ENCODE data around the gene KIAA1958. TPM values are rescaled to one million over a fixed set of nuclear protein-coding genes. Genes with fewer than 3 reads are reported as not detected.

KIAA1958 gene
- total and polyA plus RNA-seq, 5 donors from 2014 or later = 0.41 to 3.1 (median 1.3) TPM

DNA sequence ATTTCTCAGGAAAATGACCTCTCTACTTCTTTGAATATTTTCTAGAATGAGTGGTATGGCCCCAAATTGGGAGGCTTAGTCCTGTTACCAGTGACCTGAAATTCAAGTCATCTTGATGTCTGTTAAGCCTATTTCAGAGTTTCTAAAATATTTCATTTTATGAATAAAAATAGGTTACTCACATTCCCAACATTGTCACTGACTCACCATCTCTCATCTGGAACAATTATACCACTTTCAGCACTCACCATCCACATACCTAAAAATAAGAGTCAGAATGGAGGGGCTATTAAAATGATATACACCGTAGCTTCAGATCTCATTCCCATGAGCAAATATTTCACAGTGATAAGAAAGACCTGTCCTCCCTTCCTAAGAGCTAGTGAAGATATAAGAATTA, 71.8 kb downstream of the KIAA1958 start:
- no peaks in the 10 kb centered on the region for H3K27me3 Mint-ChIP-seq
- H3K4me3 ChIP-seq (ENCODE audit: low read depth, low read length) = no peak overlapping the region
- ATAC-seq (ENCODE audit: low read depth in 2 of 2) = no peak

DNA sequence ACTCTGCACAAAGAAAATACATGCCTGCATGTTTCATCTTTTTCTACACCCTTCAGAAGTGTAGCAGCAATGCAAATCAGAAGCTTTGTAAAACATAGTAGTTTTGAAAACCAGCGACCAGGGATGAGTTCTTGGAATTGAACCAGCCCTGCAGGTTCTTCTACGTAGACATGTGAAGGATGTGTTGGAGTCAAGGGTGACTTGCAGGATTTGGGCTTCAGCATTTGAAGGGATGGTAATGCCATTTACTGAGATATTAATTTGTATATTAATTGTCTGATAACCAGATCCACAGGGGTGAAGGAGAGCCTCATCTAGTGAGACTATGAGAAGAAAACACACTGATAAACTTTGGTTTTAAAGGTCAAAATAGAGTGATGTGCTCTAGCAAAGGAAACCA, 72.4 kb downstream of the KIAA1958 start:
- H3K27me3 ChIP-seq (ENCODE audit: control insufficient read depth, insufficient read depth, low read length) = no peaks in the 10 kb centered on the region
- Mint-ChIP-seq H3K36me3 (no peaks in the 10 kb centered on the region), H3K27ac (no peak overlapping the region), H3K27me3 (no peaks in the 10 kb centered on the region), H3K4me1 (peaks cover 0 to 11% (median 1%) of the 10 kb centered on the region in 4 donors), H3K9me3 (no peaks in the 10 kb centered on the region), H3K4me3 (no peak overlapping the region)
- no peaks in the 10 kb centered on the region for H3K9me3 ChIP-seq (ENCODE audit: control insufficient read depth in 2 of 2, low read length in 2 of 2)
- DNase-seq = no peak
- H3K27ac ChIP-seq (ENCODE audit: insufficient read depth, low read length, poor library complexity, severe bottlenecking) = no peak overlapping the region
- H3K36me3 ChIP-seq (ENCODE audit: control insufficient read depth, insufficient read depth, low read length) = no peaks in the 10 kb centered on the region
- no peaks in the 10 kb centered on the region for H3K4me1 ChIP-seq (ENCODE audit: control insufficient read depth, insufficient read depth, low read length, poor library complexity, severe bottlenecking)
- no peak for ATAC-seq (ENCODE audit: low read depth in 2 of 2)
- H3K4me3 ChIP-seq (ENCODE audit: low read depth, low read length) = no peak overlapping the region

More for the DNA sequence above, 71.8 kb downstream of the KIAA1958 start:
- Mint-ChIP-seq H3K4me1 (peaks cover 0 to 11% (median 1%) of the 10 kb centered on the region in 4 donors), H3K9me3 (no peaks in the 10 kb centered on the region), H3K36me3 (no peaks in the 10 kb centered on the region), H3K27ac (no peak overlapping the region), H3K4me3 (no peak overlapping the region)
- Histone ChIP-seq H3K4me1 (ENCODE audit: control insufficient read depth, insufficient read depth, low read length, poor library complexity, severe bottlenecking) (no peaks in the 10 kb centered on the region), H3K9me3 (ENCODE audit: control insufficient read depth in 2 of 2, low read length in 2 of 2) (no peaks in the 10 kb centered on the region), H3K27ac (ENCODE audit: insufficient read depth, low read length, poor library complexity, severe bottlenecking) (no peak overlapping the region), H3K36me3 (ENCODE audit: control insufficient read depth, insufficient read depth, low read length) (no peaks in the 10 kb centered on the region), H3K27me3 (ENCODE audit: control insufficient read depth, insufficient read depth, low read length) (no peaks in the 10 kb centered on the region)
- no peak for DNase-seq

DNA sequence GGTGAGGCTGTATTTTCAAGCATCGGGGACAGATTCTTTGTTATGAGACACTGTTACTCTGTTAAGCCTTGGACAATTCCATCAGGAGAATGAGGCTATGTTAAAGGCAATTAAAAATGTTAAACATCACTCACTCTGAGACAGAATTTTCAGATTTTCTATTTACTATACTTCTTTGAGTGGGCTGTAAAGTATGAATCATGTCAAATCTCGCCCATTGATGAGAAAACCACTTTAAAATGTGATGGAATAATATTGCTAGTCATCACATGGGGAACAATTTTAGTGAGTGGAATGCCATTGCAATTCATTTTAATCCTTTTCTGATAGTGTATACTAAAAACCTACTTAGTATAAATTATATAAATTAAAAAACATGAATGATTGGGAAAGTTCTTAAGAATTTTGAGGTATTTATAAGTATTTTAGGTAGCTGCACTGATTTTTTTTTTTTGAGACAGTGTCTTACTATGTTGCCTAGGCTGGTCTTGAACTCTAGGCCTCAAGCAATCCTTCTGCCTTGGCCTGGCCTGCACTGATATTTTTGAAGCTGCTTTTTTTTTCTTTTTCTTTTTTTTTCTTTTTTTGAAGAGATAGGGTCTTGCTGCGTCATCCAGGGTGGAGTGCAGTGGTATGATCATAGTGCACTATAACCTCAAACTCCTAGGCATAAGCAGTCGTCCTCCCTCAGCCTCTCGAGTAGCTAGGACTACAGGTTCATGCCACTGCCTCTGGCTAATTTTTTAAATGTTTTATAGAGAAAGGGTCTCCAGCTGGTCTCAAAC, 73.2 kb downstream of the KIAA1958 start:
- H3K36me3 Mint-ChIP-seq = no peaks in the 10 kb centered on the region
- H3K36me3 ChIP-seq (ENCODE audit: control insufficient read depth, insufficient read depth, low read length) = no peaks in the 10 kb centered on the region
- no peak overlapping the region for H3K4me3 ChIP-seq (ENCODE audit: low read depth, low read length)
- DNase-seq (no peak), ATAC-seq (ENCODE audit: low read depth in 2 of 2) (no peak)
- no peaks in the 10 kb centered on the region for H3K27me3 Mint-ChIP-seq
- H3K9me3 ChIP-seq (ENCODE audit: control insufficient read depth in 2 of 2, low read length in 2 of 2) = no peaks in the 10 kb centered on the region
- peaks cover 0 to 11% (median 1%) of the 10 kb centered on the region in 4 donors for H3K4me1 Mint-ChIP-seq
- H3K27me3 ChIP-seq (ENCODE audit: control insufficient read depth, insufficient read depth, low read length) = no peaks in the 10 kb centered on the region
- no peak overlapping the region for H3K27ac Mint-ChIP-seq
- no peak overlapping the region for H3K27ac ChIP-seq (ENCODE audit: insufficient read depth, low read length, poor library complexity, severe bottlenecking)
- H3K9me3 Mint-ChIP-seq = no peaks in the 10 kb centered on the region
- no peaks in the 10 kb centered on the region for H3K4me1 ChIP-seq (ENCODE audit: control insufficient read depth, insufficient read depth, low read length, poor library complexity, severe bottlenecking)
- H3K4me3 Mint-ChIP-seq = no peak overlapping the region

DNA sequence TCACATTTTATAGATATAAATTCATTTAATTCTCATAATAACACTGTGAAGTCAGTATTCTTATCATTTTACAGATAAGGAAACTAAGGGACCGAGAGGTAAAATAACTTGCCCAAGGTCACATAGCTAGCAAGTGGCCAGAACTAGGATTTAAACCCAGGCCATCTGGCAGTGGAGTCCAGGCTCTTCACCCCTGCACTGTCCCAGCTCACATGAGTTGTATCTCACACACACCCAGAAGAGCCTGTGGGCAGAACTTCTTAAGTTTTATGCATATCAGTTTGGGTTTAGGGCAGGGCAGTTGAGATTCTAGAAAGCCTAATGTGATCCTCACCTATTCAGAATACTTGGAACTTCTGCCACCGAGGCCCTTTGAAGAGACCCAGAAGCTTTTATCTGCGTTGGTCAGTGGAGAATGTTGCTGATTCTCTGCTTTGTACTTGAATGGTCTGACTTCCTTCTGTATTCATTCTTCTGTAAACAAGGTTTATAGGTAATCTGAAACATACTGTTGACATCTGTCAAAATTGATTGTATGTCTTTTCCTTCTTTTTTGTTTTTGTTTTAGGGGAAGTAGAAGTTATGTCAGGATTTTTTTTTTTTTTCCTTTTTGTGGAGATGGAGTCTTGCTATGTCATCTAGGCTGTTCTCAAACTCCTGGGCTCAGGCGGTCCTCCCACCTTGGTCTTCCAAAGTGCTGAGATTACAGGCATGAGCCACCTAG, 75.8 kb downstream of the KIAA1958 start:
- no peaks in the 10 kb centered on the region for H3K9me3 Mint-ChIP-seq
- no peak overlapping the region for H3K4me3 Mint-ChIP-seq
- no peaks in the 10 kb centered on the region for H3K27me3 Mint-ChIP-seq
- Histone ChIP-seq H3K27me3 (ENCODE audit: control insufficient read depth, insufficient read depth, low read length) (no peaks in the 10 kb centered on the region), H3K36me3 (ENCODE audit: control insufficient read depth, insufficient read depth, low read length) (no peaks in the 10 kb centered on the region), H3K4me1 (ENCODE audit: control insufficient read depth, insufficient read depth, low read length, poor library complexity, severe bottlenecking) (no peaks in the 10 kb centered on the region), H3K9me3 (ENCODE audit: control insufficient read depth in 2 of 2, low read length in 2 of 2) (no peaks in the 10 kb centered on the region), H3K4me3 (ENCODE audit: low read depth, low read length) (no peak overlapping the region), H3K27ac (ENCODE audit: insufficient read depth, low read length, poor library complexity, severe bottlenecking) (no peak overlapping the region)
- no peak overlapping the region for H3K27ac Mint-ChIP-seq
- no peak for ATAC-seq (ENCODE audit: low read depth in 2 of 2)
- H3K36me3 Mint-ChIP-seq = no peaks in the 10 kb centered on the region
- DNase-seq = no peak
- peaks cover 0 to 2% (median 0%) of the 10 kb centered on the region in 4 donors for H3K4me1 Mint-ChIP-seq

DNA sequence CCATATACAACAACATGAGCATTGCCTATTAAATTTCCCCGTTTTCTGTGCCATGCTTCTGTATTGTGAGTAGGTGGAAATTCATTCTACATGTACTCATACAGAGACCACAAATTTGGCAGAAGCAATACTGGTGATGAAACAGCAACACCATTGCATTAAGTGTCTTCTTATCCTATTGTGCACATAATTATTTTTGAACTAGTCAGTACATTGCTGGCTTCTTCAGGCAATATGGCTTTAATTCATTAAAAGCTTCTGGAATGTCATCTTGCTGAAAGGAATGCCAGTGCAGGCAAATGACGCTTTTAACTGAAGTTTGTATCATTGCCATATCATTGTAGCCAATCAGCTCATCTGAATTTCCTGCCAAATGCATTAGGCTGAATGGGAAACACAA, 82.6 kb downstream of the KIAA1958 start:
- ATAC-seq (ENCODE audit: low read depth in 2 of 2) = no peak
- DNase-seq = no peak
- Histone ChIP-seq H3K36me3 (ENCODE audit: control insufficient read depth, insufficient read depth, low read length) (no peaks in the 10 kb centered on the region), H3K4me1 (ENCODE audit: control insufficient read depth, insufficient read depth, low read length, poor library complexity, severe bottlenecking) (no peaks in the 10 kb centered on the region), H3K27ac (ENCODE audit: insufficient read depth, low read length, poor library complexity, severe bottlenecking) (no peak overlapping the region), H3K9me3 (ENCODE audit: control insufficient read depth in 2 of 2, low read length in 2 of 2) (no peaks in the 10 kb centered on the region), H3K27me3 (ENCODE audit: control insufficient read depth, insufficient read depth, low read length) (no peaks in the 10 kb centered on the region), H3K4me3 (ENCODE audit: low read depth, low read length) (no peak overlapping the region)
- Mint-ChIP-seq H3K27me3 (no peaks in the 10 kb centered on the region), H3K4me1 (peaks cover 0 to 6% (median 0%) of the 10 kb centered on the region in 4 donors), H3K36me3 (peaks cover 5% of the 10 kb centered on the region), H3K4me3 (no peak overlapping the region), H3K27ac (no peak overlapping the region), H3K9me3 (no peaks in the 10 kb centered on the region)

DNA sequence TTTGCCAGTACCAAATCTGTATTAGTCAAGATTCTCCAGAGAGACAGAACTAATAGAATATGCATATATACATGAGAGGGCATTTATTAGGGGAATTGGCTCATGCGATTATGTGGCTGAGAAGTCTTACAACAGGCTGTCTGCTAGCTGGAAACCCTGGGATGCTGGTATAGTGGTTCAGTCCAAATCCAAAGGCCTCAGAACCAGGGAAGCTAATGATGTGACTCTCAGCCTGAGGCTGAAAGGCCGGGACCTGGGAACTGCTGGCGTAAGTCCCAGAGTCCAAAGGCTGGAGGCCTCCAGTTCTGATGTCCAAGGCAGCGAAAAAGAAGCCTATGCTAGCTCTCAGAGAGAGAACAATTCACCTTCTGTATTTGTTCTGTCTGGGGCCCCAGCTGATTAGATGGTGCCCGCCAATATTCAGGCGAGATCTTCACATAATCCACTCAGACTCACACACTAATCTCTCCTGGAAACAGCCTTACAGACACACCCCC, 84.1 kb downstream of the KIAA1958 start:
- Histone ChIP-seq H3K36me3 (ENCODE audit: control insufficient read depth, insufficient read depth, low read length) (no peaks in the 10 kb centered on the region), H3K4me3 (ENCODE audit: low read depth, low read length) (no peak overlapping the region), H3K27ac (ENCODE audit: insufficient read depth, low read length, poor library complexity, severe bottlenecking) (no peak overlapping the region), H3K9me3 (ENCODE audit: control insufficient read depth in 2 of 2, low read length in 2 of 2) (no peaks in the 10 kb centered on the region), H3K4me1 (ENCODE audit: control insufficient read depth, insufficient read depth, low read length, poor library complexity, severe bottlenecking) (no peaks in the 10 kb centered on the region), H3K27me3 (ENCODE audit: control insufficient read depth, insufficient read depth, low read length) (no peaks in the 10 kb centered on the region)
- Mint-ChIP-seq H3K4me1 (peaks cover 0 to 6% (median 0%) of the 10 kb centered on the region in 4 donors), H3K27ac (no peak overlapping the region), H3K9me3 (no peaks in the 10 kb centered on the region), H3K4me3 (no peak overlapping the region), H3K36me3 (peaks cover 19% of the 10 kb centered on the region), H3K27me3 (no peaks in the 10 kb centered on the region)
- DNase-seq = no peak
- no peak for ATAC-seq (ENCODE audit: low read depth in 2 of 2)

DNA sequence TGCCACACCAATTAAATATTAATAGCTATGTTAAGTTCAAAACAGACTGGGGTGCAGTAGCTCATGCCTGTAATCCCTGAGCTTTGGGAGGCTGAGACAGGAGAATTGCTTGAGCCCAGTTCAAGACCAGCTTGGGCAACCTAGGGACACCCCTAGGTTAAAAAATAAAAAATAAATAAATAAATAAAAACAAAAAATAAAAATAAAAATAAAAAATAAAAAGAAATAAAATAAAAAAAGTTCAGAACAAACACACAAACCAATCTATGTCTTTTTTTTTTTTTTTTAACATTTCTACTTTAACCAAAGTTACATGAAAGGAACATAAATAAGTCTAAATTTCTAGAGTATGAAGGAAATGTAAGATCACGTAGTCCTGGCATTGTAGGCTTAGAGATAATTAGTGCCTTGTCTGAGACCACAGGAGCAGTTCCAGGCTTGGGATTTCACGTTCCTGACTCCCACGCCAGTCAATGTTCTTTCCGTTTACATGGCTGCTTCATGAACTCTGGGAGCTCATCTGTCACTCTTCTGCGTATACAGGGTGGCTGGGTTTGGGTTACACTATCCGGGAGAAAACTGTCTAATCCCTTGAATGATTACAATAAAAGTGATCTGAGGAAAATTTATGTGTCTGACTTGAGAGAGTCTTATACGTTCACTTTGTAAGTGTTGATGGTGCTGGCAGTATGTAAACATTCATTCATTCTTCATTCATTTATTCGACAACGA, 85.2 kb downstream of the KIAA1958 start:
- Histone ChIP-seq H3K4me1 (ENCODE audit: control insufficient read depth, insufficient read depth, low read length, poor library complexity, severe bottlenecking) (no peaks in the 10 kb centered on the region), H3K9me3 (ENCODE audit: control insufficient read depth in 2 of 2, low read length in 2 of 2) (no peaks in the 10 kb centered on the region), H3K27ac (ENCODE audit: insufficient read depth, low read length, poor library complexity, severe bottlenecking) (no peak overlapping the region), H3K27me3 (ENCODE audit: control insufficient read depth, insufficient read depth, low read length) (no peaks in the 10 kb centered on the region), H3K36me3 (ENCODE audit: control insufficient read depth, insufficient read depth, low read length) (no peaks in the 10 kb centered on the region), H3K4me3 (ENCODE audit: low read depth, low read length) (no peak overlapping the region)
- Mint-ChIP-seq H3K27ac (no peak overlapping the region), H3K36me3 (peaks cover 24% of the 10 kb centered on the region), H3K27me3 (no peaks in the 10 kb centered on the region), H3K9me3 (no peaks in the 10 kb centered on the region), H3K4me1 (peaks cover 0 to 6% (median 0%) of the 10 kb centered on the region in 4 donors), H3K4me3 (no peak overlapping the region)
- ATAC-seq (ENCODE audit: low read depth in 2 of 2) (no peak), DNase-seq (no peak)
